Panc1 (cell line): ENCODE data around the gene ADCY9.

Experiments
- POLR2AphosphoS5 ChIP-seq: IDR thresholded peaks from 2 replicates; pipeline ENCODE4 v1.6.1; 2012; ENCODE audit warnings: mild to moderate bottlenecking, low read depth, low read length, moderate library complexity
- SIN3A ChIP-seq: IDR thresholded peaks from 2 replicates; pipeline ENCODE4 v1.6.1; 2012; ENCODE audit warnings: low read depth, mild to moderate bottlenecking, low read length, moderate library complexity, borderline replicate concordance; ENCODE audit not compliant: insufficient read depth
- TCF7L2 ChIP-seq: IDR thresholded peaks from 2 replicates; pipeline ENCODE4 v1.6.1; 2011; ENCODE audit warnings: mild to moderate bottlenecking, low read depth, low read length, inconsistent platforms
- TF ChIP-seq, protein P1 (sequence below): fragments of 450-650 bp; IDR thresholded peaks from 2 replicates; pipeline ENCODE4 v1.5.1; 2017; ENCODE audit warnings: mild to moderate bottlenecking
- TF ChIP-seq, protein P2 (sequence below), 2 experiments: IDR thresholded peaks; 2 replicates each; pipeline ENCODE4 v1.6.1; 2011 to 2012; ENCODE audit warnings: low read depth in 2 of 2, control low read depth in 1 of 2, low read length in 1 of 2, mild to moderate bottlenecking in 1 of 2, moderate library complexity in 1 of 2; ENCODE audit not compliant: insufficient read depth in 1 of 2

DNA sequence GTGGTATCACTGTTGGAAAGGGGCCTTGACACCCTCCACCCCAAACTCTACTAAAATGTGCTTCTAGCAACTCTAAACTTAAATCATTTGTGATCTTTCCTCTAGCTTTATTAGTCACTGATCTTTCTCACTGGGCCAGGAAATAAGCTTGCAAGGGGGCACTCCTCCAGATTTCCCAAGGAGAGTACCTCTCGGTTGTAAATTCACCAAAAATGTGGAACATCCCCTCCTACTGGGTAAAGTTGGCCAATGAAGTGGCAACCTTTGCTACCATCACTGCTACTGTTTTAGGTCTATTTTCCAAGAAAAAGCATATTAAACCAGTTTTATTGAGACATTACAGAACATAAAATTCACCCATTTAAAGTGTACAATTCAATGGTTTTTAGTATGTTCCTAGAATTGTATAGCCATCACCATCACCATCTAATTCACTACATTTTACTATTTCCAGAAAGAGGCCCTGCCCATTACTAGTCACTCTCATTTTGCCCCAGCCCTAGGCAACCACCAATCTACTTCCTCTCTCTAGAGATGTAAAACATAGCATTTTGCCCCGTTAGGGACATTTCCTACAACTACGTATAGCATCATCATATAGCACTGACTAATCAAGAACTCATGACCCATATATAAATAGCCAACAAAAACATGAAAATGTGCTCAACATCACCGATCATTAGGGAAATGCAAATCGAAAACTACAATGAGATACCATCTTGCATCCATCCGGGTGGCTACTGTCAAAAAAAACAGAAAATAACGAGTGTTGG, 44.6 kb upstream of the ADCY9 start:
- TF ChIP-seq, protein P1, sequence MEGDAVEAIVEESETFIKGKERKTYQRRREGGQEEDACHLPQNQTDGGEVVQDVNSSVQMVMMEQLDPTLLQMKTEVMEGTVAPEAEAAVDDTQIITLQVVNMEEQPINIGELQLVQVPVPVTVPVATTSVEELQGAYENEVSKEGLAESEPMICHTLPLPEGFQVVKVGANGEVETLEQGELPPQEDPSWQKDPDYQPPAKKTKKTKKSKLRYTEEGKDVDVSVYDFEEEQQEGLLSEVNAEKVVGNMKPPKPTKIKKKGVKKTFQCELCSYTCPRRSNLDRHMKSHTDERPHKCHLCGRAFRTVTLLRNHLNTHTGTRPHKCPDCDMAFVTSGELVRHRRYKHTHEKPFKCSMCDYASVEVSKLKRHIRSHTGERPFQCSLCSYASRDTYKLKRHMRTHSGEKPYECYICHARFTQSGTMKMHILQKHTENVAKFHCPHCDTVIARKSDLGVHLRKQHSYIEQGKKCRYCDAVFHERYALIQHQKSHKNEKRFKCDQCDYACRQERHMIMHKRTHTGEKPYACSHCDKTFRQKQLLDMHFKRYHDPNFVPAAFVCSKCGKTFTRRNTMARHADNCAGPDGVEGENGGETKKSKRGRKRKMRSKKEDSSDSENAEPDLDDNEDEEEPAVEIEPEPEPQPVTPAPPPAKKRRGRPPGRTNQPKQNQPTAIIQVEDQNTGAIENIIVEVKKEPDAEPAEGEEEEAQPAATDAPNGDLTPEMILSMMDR, result no peak
- TF ChIP-seq, protein P2, sequence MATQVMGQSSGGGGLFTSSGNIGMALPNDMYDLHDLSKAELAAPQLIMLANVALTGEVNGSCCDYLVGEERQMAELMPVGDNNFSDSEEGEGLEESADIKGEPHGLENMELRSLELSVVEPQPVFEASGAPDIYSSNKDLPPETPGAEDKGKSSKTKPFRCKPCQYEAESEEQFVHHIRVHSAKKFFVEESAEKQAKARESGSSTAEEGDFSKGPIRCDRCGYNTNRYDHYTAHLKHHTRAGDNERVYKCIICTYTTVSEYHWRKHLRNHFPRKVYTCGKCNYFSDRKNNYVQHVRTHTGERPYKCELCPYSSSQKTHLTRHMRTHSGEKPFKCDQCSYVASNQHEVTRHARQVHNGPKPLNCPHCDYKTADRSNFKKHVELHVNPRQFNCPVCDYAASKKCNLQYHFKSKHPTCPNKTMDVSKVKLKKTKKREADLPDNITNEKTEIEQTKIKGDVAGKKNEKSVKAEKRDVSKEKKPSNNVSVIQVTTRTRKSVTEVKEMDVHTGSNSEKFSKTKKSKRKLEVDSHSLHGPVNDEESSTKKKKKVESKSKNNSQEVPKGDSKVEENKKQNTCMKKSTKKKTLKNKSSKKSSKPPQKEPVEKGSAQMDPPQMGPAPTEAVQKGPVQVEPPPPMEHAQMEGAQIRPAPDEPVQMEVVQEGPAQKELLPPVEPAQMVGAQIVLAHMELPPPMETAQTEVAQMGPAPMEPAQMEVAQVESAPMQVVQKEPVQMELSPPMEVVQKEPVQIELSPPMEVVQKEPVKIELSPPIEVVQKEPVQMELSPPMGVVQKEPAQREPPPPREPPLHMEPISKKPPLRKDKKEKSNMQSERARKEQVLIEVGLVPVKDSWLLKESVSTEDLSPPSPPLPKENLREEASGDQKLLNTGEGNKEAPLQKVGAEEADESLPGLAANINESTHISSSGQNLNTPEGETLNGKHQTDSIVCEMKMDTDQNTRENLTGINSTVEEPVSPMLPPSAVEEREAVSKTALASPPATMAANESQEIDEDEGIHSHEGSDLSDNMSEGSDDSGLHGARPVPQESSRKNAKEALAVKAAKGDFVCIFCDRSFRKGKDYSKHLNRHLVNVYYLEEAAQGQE (IDR thresholded peaks at IDR 0.05; ENCODE audit: insufficient read depth in 1 of 2, low read depth in 2 of 2, low read length in 1 of 2), result no peak
- TF ChIP-seq SIN3A, result no peak
- no peak for TF ChIP-seq POLR2AphosphoS5
- TF ChIP-seq TCF7L2, result no peak
